IPS-11a (cell line): ENCODE results near the gene FNDC11.

ENCODE experiments used
- H3K4me3 ChIP-seq: one replicate; pipeline ENCODE4 v1.5.1; 2013; ENCODE audit warnings: low read depth, low read length, control low read depth

Gene FNDC11

GRCh38 chr20:63522981-63523611 is 30.9 kb upstream of the FNDC11 start:
- H3K4me3 ChIP-seq, result no peak overlapping the region

- no peak overlapping the region for H3K4me3 ChIP-seq
These were observed 28.8 kb upstream of the FNDC11 start for GRCh38 chr20:63525185-63525584.

- no peak overlapping the region for H3K4me3 ChIP-seq
These were observed 28.0 kb upstream of the FNDC11 start for GRCh38 chr20:63525971-63526370.

GRCh38 chr20:63527184-63527583 is 26.8 kb upstream of the FNDC11 start:
- H3K4me3 ChIP-seq, result no peak overlapping the region

GRCh38 chr20:63529180-63529860 is 24.6 kb upstream of the FNDC11 start:
- no peak overlapping the region for H3K4me3 ChIP-seq

- no peak overlapping the region for H3K4me3 ChIP-seq
These were observed 23.8 kb upstream of the FNDC11 start for GRCh38 chr20:63529861-63530787.

- H3K4me3 ChIP-seq, result no peak overlapping the region
These were observed 23.2 kb upstream of the FNDC11 start for GRCh38 chr20:63530788-63531160.

- H3K4me3 ChIP-seq, result no peak overlapping the region
These were observed 22.1 kb upstream of the FNDC11 start for GRCh38 chr20:63531686-63532448.

GRCh38 chr20:63532449-63532971 is 21.4 kb upstream of the FNDC11 start:
- no peak overlapping the region for H3K4me3 ChIP-seq

GRCh38 chr20:63533388-63533787 is 20.6 kb upstream of the FNDC11 start:
- H3K4me3 ChIP-seq, result no peak overlapping the region

GRCh38 chr20:63533871-63534393 is 20.0 kb upstream of the FNDC11 start:
- H3K4me3 ChIP-seq, result no peak overlapping the region

- no peak overlapping the region for H3K4me3 ChIP-seq
These were observed 19.5 kb upstream of the FNDC11 start for GRCh38 chr20:63534427-63534830.

GRCh38 chr20:63534831-63535651 is 18.9 kb upstream of the FNDC11 start:
- no peak overlapping the region for H3K4me3 ChIP-seq

- H3K4me3 ChIP-seq, result no peak overlapping the region
These were observed 17.6 kb upstream of the FNDC11 start for GRCh38 chr20:63536241-63536977.

- H3K4me3 ChIP-seq, result no peak within 1 kb of the TSS
These were observed 16.9 kb upstream of the FNDC11 start, which contains the start of gene PTK6 for GRCh38 chr20:63536997-63537524. Gene PTK6 (minus strand): TSS chr20:63537376. CDS start chr20:63537314, 62 bp downstream.

- no peak overlapping the region for H3K4me3 ChIP-seq
These were observed 16.3 kb upstream of the FNDC11 start for GRCh38 chr20:63537525-63538203.

- H3K4me3 ChIP-seq, result no peak overlapping the region
These were observed 15.5 kb upstream of the FNDC11 start for GRCh38 chr20:63538204-63539091.
